SK-N-SH treated with all-trans-retinoic acid at 6 μM for 48 hours (cell line): ENCODE data around the gene LRRC17.

Experiments used
- ARNTL ChIP-seq: fragments of 450-650 bp; formaldehyde crosslinking; IDR thresholded peaks from 2 replicates; pipeline ENCODE4 v1.5.0; 2020; ENCODE audit warnings: low read depth, mild to moderate bottlenecking, moderate library complexity, borderline replicate concordance
- CREB5 ChIP-seq: fragments of 250-450 bp; sonication (Bioruptor Pico); IDR thresholded peaks from 2 replicates; pipeline ENCODE4 v1.5.1; 2020; ENCODE audit warnings: low read depth, mild to moderate bottlenecking, moderate library complexity
- GLIS3 ChIP-seq: fragments of 250-450 bp; sonication (Bioruptor Pico); IDR thresholded peaks from 2 replicates; pipeline ENCODE4 v1.5.0; 2020; ENCODE audit warnings: mild to moderate bottlenecking, moderate library complexity
- OSR1 ChIP-seq: fragments of 250-450 bp; sonication (Bioruptor Pico); IDR thresholded peaks from 2 replicates; pipeline ENCODE4 v1.8.0; 2022; ENCODE audit warnings: moderate library complexity, mild to moderate bottlenecking, inconsistent platforms
- POU6F1 ChIP-seq: fragments of 250-450 bp; sonication (Bioruptor Pico); IDR thresholded peaks from 2 replicates; pipeline ENCODE4 v1.8.0; 2021; ENCODE audit warnings: low read depth, mild to moderate bottlenecking, moderate library complexity, borderline replicate concordance
- RARB ChIP-seq: fragments of 250-450 bp; sonication (Bioruptor Pico); IDR thresholded peaks from 2 replicates; pipeline ENCODE4 v1.8.0; 2021; ENCODE audit warnings: mild to moderate bottlenecking, moderate library complexity
- SNAI2 ChIP-seq: fragments of 250-450 bp; sonication (Bioruptor Pico); IDR thresholded peaks from 2 replicates; pipeline ENCODE4 v1.5.0; 2020; ENCODE audit warnings: mild to moderate bottlenecking, moderate library complexity
- TCF4 ChIP-seq: fragments of 250-450 bp; sonication (Bioruptor Pico); IDR thresholded peaks from 2 replicates; pipeline ENCODE4 v1.8.0; 2021; ENCODE audit warnings: mild to moderate bottlenecking, moderate library complexity, borderline replicate concordance
- ZC3H10 ChIP-seq: fragments of 250-450 bp; sonication (Bioruptor Pico); IDR thresholded peaks from 2 replicates; pipeline ENCODE4 v1.5.1; 2021; ENCODE audit warnings: mild to moderate bottlenecking, moderate library complexity
- ZFP3 ChIP-seq: fragments of 250-450 bp; sonication (Bioruptor Pico); IDR thresholded peaks from 2 replicates; pipeline ENCODE4 v1.5.0; 2020; ENCODE audit warnings: mild to moderate bottlenecking, moderate library complexity
- ZFP30 ChIP-seq: fragments of 450-650 bp; formaldehyde crosslinking; IDR thresholded peaks from 2 replicates; pipeline ENCODE4 v1.5.0; 2022; ENCODE audit warnings: mild to moderate bottlenecking, moderate library complexity
- ZNF565 ChIP-seq: fragments of 450-650 bp; formaldehyde crosslinking; conservative IDR thresholded peaks from 2 replicates; pipeline ENCODE4 v1.5.0; 2020; ENCODE audit warnings: low read depth, mild to moderate bottlenecking, moderate library complexity
- TF ChIP-seq, protein P1 (sequence below): fragments of 250-450 bp; sonication (Bioruptor Pico); IDR thresholded peaks from 2 replicates; pipeline ENCODE4 v1.8.0; 2020; ENCODE audit warnings: mild to moderate bottlenecking, moderate library complexity, borderline replicate concordance
- TF ChIP-seq, protein P2 (sequence below): fragments of 250-450 bp; sonication (Bioruptor Pico); IDR thresholded peaks from 2 replicates; pipeline ENCODE4 v1.5.1; 2021; ENCODE audit warnings: mild to moderate bottlenecking, moderate library complexity

GRCh38 chr7:102975854-102976253 lies 63.1 kb downstream of the LRRC17 start:
- TF ChIP-seq, protein P1, sequence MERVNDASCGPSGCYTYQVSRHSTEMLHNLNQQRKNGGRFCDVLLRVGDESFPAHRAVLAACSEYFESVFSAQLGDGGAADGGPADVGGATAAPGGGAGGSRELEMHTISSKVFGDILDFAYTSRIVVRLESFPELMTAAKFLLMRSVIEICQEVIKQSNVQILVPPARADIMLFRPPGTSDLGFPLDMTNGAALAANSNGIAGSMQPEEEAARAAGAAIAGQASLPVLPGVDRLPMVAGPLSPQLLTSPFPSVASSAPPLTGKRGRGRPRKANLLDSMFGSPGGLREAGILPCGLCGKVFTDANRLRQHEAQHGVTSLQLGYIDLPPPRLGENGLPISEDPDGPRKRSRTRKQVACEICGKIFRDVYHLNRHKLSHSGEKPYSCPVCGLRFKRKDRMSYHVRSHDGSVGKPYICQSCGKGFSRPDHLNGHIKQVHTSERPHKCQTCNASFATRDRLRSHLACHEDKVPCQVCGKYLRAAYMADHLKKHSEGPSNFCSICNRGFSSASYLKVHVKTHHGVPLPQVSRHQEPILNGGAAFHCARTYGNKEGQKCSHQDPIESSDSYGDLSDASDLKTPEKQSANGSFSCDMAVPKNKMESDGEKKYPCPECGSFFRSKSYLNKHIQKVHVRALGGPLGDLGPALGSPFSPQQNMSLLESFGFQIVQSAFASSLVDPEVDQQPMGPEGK = no peak
- TF ChIP-seq ARNTL (CRISPR knock-in tag) (no peak), ZFP3 (CRISPR knock-in tag) (no peak), SNAI2 (CRISPR knock-in tag) (no peak), TCF4 (no peak), POU6F1 (CRISPR knock-in tag) (no peak), ZFP30 (CRISPR knock-in tag) (no peak), RARB (no peak), GLIS3 (CRISPR knock-in tag) (no peak), OSR1 (CRISPR knock-in tag) (no peak), ZNF565 (CRISPR knock-in tag) (no peak), ZC3H10 (CRISPR knock-in tag) (no peak), CREB5 (no peak)
- TF ChIP-seq, protein P2, sequence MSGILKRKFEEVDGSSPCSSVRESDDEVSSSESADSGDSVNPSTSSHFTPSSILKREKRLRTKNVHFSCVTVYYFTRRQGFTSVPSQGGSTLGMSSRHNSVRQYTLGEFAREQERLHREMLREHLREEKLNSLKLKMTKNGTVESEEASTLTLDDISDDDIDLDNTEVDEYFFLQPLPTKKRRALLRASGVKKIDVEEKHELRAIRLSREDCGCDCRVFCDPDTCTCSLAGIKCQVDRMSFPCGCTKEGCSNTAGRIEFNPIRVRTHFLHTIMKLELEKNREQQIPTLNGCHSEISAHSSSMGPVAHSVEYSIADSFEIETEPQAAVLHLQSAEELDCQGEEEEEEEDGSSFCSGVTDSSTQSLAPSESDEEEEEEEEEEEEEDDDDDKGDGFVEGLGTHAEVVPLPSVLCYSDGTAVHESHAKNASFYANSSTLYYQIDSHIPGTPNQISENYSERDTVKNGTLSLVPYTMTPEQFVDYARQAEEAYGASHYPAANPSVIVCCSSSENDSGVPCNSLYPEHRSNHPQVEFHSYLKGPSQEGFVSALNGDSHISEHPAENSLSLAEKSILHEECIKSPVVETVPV = no peak
